SK-N-SH (cell line): ENCODE data around the gene ARHGAP42. TPM values are rescaled to one million over a fixed set of nuclear protein-coding genes. Genes with fewer than 3 reads are reported as not detected.

Experiments
- CTCF ChIA-PET: fragments of 300-600, 350-600 bp; formaldehyde crosslinking; extraction: SDS; loops from one replicate; lab custom pipeline; 2021; lab: Yijun Ruan, JAX
- POLR2A ChIA-PET: fragments of 350-600 bp; sonication (Branson Sonifier 250); formaldehyde crosslinking; extraction: SDS; loops from one replicate; lab custom pipeline; 2020; ENCODE audit warnings: antibody characterized with exemption, inconsistent platforms; lab: Yijun Ruan, JAX
- DNase-seq: peaks from one replicate; pipeline ENCODE4 v3.0.0; 2012
- H2AFZ ChIP-seq: fragments of 200-600 bp; sonication (generic); 2 replicates; pipeline ENCODE4 v1.8.1; 2016; ENCODE audit warnings: antibody characterized with exemption, mild to moderate bottlenecking, low read depth
- H3F3A ChIP-seq: fragments of 200-600 bp; sonication (generic); replicated peaks from 2 replicates; pipeline ENCODE3; 2016; ENCODE audit warnings: antibody characterized with exemption, mild to moderate bottlenecking; ENCODE audit not compliant: insufficient read depth
- H3K27ac ChIP-seq, 2 experiments: fragments of 200-500 bp in 1 of 2; fragments of 200-600 bp in 1 of 2; sonication (Bioruptor generic) in 1 of 2; sonication (generic), shearing (Covaris generic) in 1 of 2; 2 replicates each; pipeline versions ENCODE4 v1.5.1 to v1.6.1; 2014 to 2016; ENCODE audit warnings: low read depth in 2 of 2, inconsistent platforms in 1 of 2, low read length in 1 of 2, mild to moderate bottlenecking in 1 of 2, mixed read lengths in 1 of 2
- H3K27me3 ChIP-seq: fragments of 200-600 bp; sonication (generic), shearing (Covaris generic); 2 replicates; pipeline ENCODE4 v1.6.1; 2016; ENCODE audit warnings: mixed run types; ENCODE audit not compliant: insufficient read depth
- H3K36me3 ChIP-seq, 2 experiments: fragments of 200-500 bp in 1 of 2; fragments of 200-600 bp in 1 of 2; sonication (Bioruptor generic) in 1 of 2; sonication (generic) in 1 of 2; replicated peaks in 1 of 2; 2 replicates each; pipeline versions ENCODE3 to v1.5.1; 2014 to 2016; ENCODE audit warnings: low read length in 1 of 2, mild to moderate bottlenecking in 1 of 2; ENCODE audit not compliant: insufficient read depth in 2 of 2, control insufficient read depth in 1 of 2
- H3K4me1 ChIP-seq, 2 experiments: fragments of 200-500 bp in 1 of 2; fragments of 200-600 bp in 1 of 2; sonication (Bioruptor generic) in 1 of 2; sonication (generic), shearing (Covaris generic) in 1 of 2; 2 replicates each; pipeline versions ENCODE4 v1.5.1 to v1.6.1; 2014 to 2016; ENCODE audit warnings: low read depth in 1 of 2, low read length in 1 of 2, mixed run types in 1 of 2; ENCODE audit not compliant: insufficient read depth in 2 of 2, control insufficient read depth in 1 of 2
- H3K4me2 ChIP-seq: fragments of 200-600 bp; sonication (generic), shearing (Covaris generic); 2 replicates; pipeline ENCODE4 v1.6.1; 2017; ENCODE audit warnings: mixed run types
- H3K4me3 ChIP-seq, 2 experiments: fragments of 200-500 bp in 1 of 2; fragments of 200-600 bp in 1 of 2; sonication (Bioruptor generic) in 1 of 2; sonication (generic), shearing (Covaris generic) in 1 of 2; 2 replicates each; pipeline versions ENCODE4 v1.5.1 to v1.8.1; 2014 to 2016; ENCODE audit warnings: low read depth in 2 of 2, inconsistent platforms in 1 of 2, low read length in 1 of 2, mild to moderate bottlenecking in 1 of 2, mixed read lengths in 1 of 2, moderate library complexity in 1 of 2
- H3K79me2 ChIP-seq: fragments of 200-600 bp; sonication (generic); 2 replicates; pipeline ENCODE4 v1.8.1; 2017; ENCODE audit warnings: mild to moderate bottlenecking; ENCODE audit not compliant: insufficient read depth
- H3K9ac ChIP-seq: fragments of 200-600 bp; sonication (generic); 2 replicates; pipeline ENCODE4 v1.6.1; 2017; ENCODE audit warnings: mixed run types
- H3K9me2 ChIP-seq: fragments of 200-600 bp; sonication (generic); 2 replicates; pipeline ENCODE4 v1.6.1; 2017; ENCODE audit warnings: mixed run types
- H3K9me3 ChIP-seq: fragments of 200-600 bp; sonication (generic); 2 replicates; pipeline ENCODE4 v1.6.1; 2017; ENCODE audit warnings: mixed run types, mild to moderate bottlenecking, moderate library complexity
- H4K20me1 ChIP-seq: fragments of 200-600 bp; sonication (generic); 2 replicates; pipeline ENCODE4 v1.6.1; 2017; ENCODE audit warnings: mild to moderate bottlenecking, mixed run types; ENCODE audit not compliant: insufficient read depth
- CHD2 ChIP-seq: fragments of 150-350 bp; IDR thresholded peaks from 2 replicates; pipeline ENCODE4 v1.6.1; 2018; ENCODE audit warnings: low read length; ENCODE audit not compliant: partially characterized antibody
- EP300 ChIP-seq, 2 experiments: IDR thresholded peaks; 2 replicates each; pipeline versions ENCODE4 v1.4.0 to v1.6.1; 2012; ENCODE audit warnings: borderline replicate concordance in 1 of 2, low read depth in 1 of 2, low read length in 1 of 2
- EZH2phosphoT487 ChIP-seq: fragments of 200-600 bp; sonication (generic); IDR thresholded peaks from 2 replicates; pipeline ENCODE4 v1.6.1; 2017; ENCODE audit warnings: low read depth, mixed run types, mild to moderate bottlenecking, antibody characterized with exemption, moderate library complexity, borderline replicate concordance
- GABPA ChIP-seq: IDR thresholded peaks from 2 replicates; pipeline ENCODE4 v1.4.0; 2012; ENCODE audit warnings: low read depth, mild to moderate bottlenecking
- JUND ChIP-seq: IDR thresholded peaks from 2 replicates; pipeline ENCODE4 v1.4.0; 2012
- NRF1 ChIP-seq: IDR thresholded peaks from 2 replicates; pipeline ENCODE4 v1.6.1; 2012; ENCODE audit warnings: low read depth, mild to moderate bottlenecking, low read length
- RFX5 ChIP-seq: IDR thresholded peaks from 2 replicates; pipeline ENCODE4 v1.6.1; 2012; ENCODE audit warnings: mild to moderate bottlenecking, improper control_type of control experiment, low read length
- TAF1 ChIP-seq: IDR thresholded peaks from 2 replicates; pipeline ENCODE4 v1.6.1; 2012; ENCODE audit warnings: low read depth, mild to moderate bottlenecking, low read length, moderate library complexity, borderline replicate concordance
- WGBS: methylation state at CpG from one replicate; pipeline ENCODE4 v1.1.6; 2017; ENCODE audit warnings: low lambda C conversion rate; 5-methylcytosine and 5-hydroxymethylcytosine counted together
- polyA plus RNA-seq, 3 experiments: library from polyadenylated mRNA; depleted of rRNA; stranded (reverse); fragments of >200 nt; gene quantifications; 2 replicates each; pipeline ENCODE4 v1.2.3, GENCODE V29; 2012
- TF ChIP-seq, protein P1 (sequence below): IDR thresholded peaks from 2 replicates; pipeline ENCODE4 v1.4.0; 2012; ENCODE audit warnings: low read depth, borderline replicate concordance
- TF ChIP-seq, protein P2 (sequence below): IDR thresholded peaks from 2 replicates; pipeline ENCODE4 v1.4.0; 2012; ENCODE audit warnings: low read depth, borderline replicate concordance
- TF ChIP-seq, protein P3 (sequence below): IDR thresholded peaks from 2 replicates; pipeline ENCODE4; 2012

Gene ARHGAP42
- polyA plus RNA-seq, 1 of the 3 experiments (the other 2 are of a cell fraction): 0.02 TPM

DNA sequence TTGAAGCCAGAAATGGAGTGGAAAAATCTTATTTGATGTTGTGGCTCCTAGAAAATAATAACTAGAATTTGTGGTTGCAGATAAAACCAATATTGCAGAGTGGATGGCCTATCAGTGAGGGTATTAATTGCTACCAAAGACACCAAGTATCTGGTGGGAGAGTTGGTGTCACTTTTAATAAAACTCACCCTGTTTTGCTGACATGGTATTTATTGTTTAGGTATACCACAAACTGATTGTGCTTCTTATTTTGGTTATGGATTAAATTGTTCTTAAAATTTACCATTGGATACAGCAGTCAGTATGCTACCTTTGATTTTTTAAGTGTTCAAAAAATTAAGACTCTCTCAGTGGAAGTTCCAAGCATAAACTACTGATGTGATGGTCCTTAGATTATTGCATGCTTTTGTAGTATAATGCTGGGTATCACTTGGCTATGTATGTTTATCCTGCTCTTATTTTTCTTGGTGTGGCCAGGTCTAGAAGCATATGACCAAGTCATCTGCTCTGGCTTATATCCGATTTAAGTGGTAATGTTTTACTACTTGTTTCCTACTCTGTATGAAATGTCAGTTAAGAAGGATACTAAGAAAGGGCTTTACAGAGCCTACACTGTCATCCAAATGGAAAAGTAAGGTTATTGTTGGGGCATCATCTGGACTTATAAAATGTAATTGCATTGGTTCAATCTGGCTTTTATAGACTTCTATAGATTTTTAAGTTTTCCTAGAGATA, 101.6 kb downstream of the ARHGAP42 start:
- Histone ChIP-seq H3K79me2 (no peaks in the 10 kb centered on the region), H3K4me3 (no peak overlapping the region), H3K36me3 (no peaks in the 10 kb centered on the region), H3K4me1 (no peaks in the 10 kb centered on the region), H3K9ac (no peak overlapping the region), H3K27ac (no peak overlapping the region), H3K9me2 (no peaks in the 10 kb centered on the region), H3K4me2 (no peak overlapping the region), H4K20me1 (no peaks in the 10 kb centered on the region), H3F3A (no peaks in the 10 kb centered on the region), H2AFZ (no peak overlapping the region), H3K27me3 (no peaks in the 10 kb centered on the region)
- ChIA-PET CTCF (no interaction called here), POLR2A (no interaction called here)
- 0% methylated on average over 1 of the region's 1 CpG for WGBS
- DNase-seq: no peak
- TF ChIP-seq, protein P1, sequence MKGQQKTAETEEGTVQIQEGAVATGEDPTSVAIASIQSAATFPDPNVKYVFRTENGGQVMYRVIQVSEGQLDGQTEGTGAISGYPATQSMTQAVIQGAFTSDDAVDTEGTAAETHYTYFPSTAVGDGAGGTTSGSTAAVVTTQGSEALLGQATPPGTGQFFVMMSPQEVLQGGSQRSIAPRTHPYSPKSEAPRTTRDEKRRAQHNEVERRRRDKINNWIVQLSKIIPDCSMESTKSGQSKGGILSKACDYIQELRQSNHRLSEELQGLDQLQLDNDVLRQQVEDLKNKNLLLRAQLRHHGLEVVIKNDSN: no peak
- TF ChIP-seq TAF1 (no peak), EP300 (IDR thresholded peaks at IDR 0.05; ENCODE audit: borderline replicate concordance in 1 of 2, low read depth in 1 of 2, low read length in 1 of 2) (no peak), CHD2 (no peak), EZH2phosphoT487 (no peak), NRF1 (no peak), GABPA (no peak)
- TF ChIP-seq, all 33 proteins: peak for 0
- H3K9me3 ChIP-seq: no peaks in the 10 kb centered on the region

DNA sequence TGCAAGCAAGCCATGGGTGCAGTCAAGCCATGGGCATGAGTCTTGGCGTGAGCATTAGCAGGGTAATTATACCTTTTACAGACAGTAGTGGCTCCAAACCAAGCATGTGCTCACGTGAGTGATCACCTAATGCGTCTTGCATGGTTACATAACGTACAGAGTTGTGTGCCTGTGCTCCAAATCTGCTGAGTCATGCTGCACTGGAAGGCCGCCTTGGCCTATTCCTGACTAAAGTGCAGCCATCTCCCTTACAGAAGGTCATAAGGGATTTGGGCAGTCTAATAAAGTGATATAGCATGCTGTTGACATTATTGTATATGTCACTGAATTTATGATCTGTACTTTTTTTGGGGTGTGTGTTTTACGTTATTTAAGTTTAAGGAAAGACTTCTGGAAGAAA, 102.4 kb downstream of the ARHGAP42 start:
- H3K9ac ChIP-seq: no peak overlapping the region
- H3F3A ChIP-seq: no peaks in the 10 kb centered on the region
- H3K4me2 ChIP-seq: no peak overlapping the region
- POLR2A ChIA-PET: no interaction called here
- H3K4me1 ChIP-seq: no peaks in the 10 kb centered on the region
- H3K27ac ChIP-seq: no peak overlapping the region
- no peaks in the 10 kb centered on the region for H3K9me3 ChIP-seq
- H4K20me1 ChIP-seq: no peaks in the 10 kb centered on the region
- 38% methylated on average over 5 of the region's 6 CpGs for WGBS
- TF ChIP-seq, protein P2, sequence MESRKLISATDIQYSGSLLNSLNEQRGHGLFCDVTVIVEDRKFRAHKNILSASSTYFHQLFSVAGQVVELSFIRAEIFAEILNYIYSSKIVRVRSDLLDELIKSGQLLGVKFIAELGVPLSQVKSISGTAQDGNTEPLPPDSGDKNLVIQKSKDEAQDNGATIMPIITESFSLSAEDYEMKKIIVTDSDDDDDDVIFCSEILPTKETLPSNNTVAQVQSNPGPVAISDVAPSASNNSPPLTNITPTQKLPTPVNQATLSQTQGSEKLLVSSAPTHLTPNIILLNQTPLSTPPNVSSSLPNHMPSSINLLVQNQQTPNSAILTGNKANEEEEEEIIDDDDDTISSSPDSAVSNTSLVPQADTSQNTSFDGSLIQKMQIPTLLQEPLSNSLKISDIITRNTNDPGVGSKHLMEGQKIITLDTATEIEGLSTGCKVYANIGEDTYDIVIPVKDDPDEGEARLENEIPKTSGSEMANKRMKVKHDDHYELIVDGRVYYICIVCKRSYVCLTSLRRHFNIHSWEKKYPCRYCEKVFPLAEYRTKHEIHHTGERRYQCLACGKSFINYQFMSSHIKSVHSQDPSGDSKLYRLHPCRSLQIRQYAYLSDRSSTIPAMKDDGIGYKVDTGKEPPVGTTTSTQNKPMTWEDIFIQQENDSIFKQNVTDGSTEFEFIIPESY: no peak
- TF ChIP-seq RFX5: no peak
- TF ChIP-seq JUND: no peak
- TF ChIP-seq, protein P3, sequence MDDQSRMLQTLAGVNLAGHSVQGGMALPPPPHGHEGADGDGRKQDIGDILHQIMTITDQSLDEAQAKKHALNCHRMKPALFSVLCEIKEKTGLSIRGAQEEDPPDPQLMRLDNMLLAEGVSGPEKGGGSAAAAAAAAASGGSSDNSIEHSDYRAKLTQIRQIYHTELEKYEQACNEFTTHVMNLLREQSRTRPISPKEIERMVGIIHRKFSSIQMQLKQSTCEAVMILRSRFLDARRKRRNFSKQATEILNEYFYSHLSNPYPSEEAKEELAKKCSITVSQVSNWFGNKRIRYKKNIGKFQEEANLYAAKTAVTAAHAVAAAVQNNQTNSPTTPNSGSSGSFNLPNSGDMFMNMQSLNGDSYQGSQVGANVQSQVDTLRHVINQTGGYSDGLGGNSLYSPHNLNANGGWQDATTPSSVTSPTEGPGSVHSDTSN: no peak
- no peak overlapping the region for H2AFZ ChIP-seq
- H3K27me3 ChIP-seq: no peaks in the 10 kb centered on the region
- no peak overlapping the region for H3K4me3 ChIP-seq
- H3K9me2 ChIP-seq: no peaks in the 10 kb centered on the region
- H3K79me2 ChIP-seq: no peaks in the 10 kb centered on the region
- H3K36me3 ChIP-seq: no peaks in the 10 kb centered on the region
- CTCF ChIA-PET: no interaction called here
- DNase-seq: no peak
